ENCODE results near the gene ANKRD44.

DNA sequence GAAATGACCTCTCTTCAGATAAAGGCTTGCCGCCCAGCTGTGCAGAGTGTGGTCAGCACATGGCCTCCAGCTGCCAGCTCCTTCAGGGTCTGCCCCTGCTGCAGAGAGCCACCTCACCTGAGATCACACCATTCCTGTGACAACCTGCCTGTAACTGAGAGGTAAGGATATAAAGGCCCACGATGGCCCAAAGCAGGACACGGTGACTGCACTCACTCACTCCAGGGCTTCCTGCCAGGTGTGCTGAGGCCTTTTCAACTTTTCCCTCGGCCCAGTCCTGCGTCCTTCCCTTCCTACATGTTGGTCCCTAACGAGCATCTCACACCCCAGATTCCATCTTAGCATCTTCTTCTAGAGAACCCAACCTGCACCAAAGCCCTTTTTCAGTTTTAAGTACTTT, 36.2 kb downstream of the ANKRD44 start:
- TF ChIP-seq EZH2 (IDR thresholded peaks at IDR 0.05; ENCODE audit: low read length, unreplicated experiment) (no peak), EZH2phosphoT487 (IDR thresholded peaks at IDR 0.05; ENCODE audit: borderline replicate concordance, low read length) (no peak)

Measured in PC-3 (cell line).